Lower leg skin (tissue), 3 donors: ENCODE results near the gene RPS15.

Experiments
- POLR2A ChIP-seq, 2 donors: fragments of 450-650 bp; IDR thresholded peaks; one replicate each; pipeline ENCODE4 v1.6.1; 2016 to 2017; ENCODE audit warnings: antibody characterized with exemption in 2 of 2, mild to moderate bottlenecking in 1 of 2, moderate library complexity in 1 of 2
- TF ChIP-seq, protein P1 (sequence below), 3 donors: fragments of 450-650 bp; IDR thresholded peaks; one replicate each; pipeline ENCODE4 v1.5.1; 2016; ENCODE audit warnings: antibody characterized with exemption in 3 of 3, mild to moderate bottlenecking in 3 of 3, moderate library complexity in 2 of 3

DNA sequence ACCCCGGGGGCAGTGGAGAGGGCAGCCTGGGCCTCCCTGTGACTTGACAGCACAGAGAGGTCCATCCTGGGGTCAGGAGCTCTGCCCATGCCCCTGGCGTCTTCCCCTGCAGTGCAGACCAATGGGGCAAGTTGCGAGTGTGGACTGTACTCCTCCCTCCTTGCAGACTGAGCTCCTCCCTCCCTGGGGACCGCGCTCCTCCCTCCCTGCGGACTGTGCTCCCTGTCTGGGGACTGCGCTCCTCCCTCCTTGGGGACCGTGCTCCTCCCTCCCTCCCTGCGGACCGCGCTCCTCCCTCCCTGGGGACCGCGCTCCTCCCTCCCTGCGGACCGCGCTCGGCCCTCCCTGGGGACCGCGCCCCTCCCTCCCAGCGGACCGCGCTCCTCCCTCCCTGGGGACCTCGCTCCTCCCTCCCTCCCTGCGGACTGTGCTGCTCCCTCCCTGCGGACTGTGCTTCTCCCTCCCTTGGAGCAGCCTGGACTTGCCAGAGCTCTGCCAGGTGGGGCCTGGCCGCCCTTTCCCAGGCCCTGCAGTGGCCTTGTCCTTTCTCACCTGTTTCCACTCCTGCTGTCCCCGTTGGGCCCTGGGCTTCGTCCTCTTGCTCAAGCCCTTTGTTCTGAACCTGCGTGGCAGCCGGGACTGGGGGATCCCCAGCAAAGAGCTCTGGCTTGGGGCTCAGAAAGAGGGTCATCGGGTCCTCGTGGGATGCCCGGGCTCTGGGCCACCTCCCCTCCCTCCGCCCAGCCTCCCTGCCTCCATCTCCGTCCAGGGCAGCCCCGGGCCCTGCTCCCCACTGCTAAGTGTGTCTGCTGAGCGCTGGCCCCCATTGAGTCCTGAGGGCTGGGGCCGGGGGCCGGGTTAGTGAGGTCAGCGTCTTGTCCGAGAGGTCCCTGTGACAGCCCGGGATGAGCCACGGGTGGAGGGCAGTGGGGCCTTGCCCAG lies 43.7 kb upstream of the RPS15 start:
- TF ChIP-seq, protein P1, sequence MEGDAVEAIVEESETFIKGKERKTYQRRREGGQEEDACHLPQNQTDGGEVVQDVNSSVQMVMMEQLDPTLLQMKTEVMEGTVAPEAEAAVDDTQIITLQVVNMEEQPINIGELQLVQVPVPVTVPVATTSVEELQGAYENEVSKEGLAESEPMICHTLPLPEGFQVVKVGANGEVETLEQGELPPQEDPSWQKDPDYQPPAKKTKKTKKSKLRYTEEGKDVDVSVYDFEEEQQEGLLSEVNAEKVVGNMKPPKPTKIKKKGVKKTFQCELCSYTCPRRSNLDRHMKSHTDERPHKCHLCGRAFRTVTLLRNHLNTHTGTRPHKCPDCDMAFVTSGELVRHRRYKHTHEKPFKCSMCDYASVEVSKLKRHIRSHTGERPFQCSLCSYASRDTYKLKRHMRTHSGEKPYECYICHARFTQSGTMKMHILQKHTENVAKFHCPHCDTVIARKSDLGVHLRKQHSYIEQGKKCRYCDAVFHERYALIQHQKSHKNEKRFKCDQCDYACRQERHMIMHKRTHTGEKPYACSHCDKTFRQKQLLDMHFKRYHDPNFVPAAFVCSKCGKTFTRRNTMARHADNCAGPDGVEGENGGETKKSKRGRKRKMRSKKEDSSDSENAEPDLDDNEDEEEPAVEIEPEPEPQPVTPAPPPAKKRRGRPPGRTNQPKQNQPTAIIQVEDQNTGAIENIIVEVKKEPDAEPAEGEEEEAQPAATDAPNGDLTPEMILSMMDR (IDR thresholded peaks at IDR 0.05) = no peak
- no peak for TF ChIP-seq POLR2A (IDR thresholded peaks at IDR 0.05)
